SK-N-SH (cell line): ENCODE results near the gene STAC. TPM values are rescaled to one million over a fixed set of nuclear protein-coding genes. Genes with fewer than 3 reads are reported as not detected.

ENCODE experiments used
- CTCF ChIA-PET: fragments of 300-600, 350-600 bp; formaldehyde crosslinking; extraction: SDS; loops from one replicate; lab custom pipeline; 2021; lab: Yijun Ruan, JAX
- POLR2A ChIA-PET: fragments of 350-600 bp; sonication (Branson Sonifier 250); formaldehyde crosslinking; extraction: SDS; loops from one replicate; lab custom pipeline; 2020; ENCODE audit warnings: antibody characterized with exemption, inconsistent platforms; lab: Yijun Ruan, JAX
- DNase-seq: peaks from one replicate; pipeline ENCODE4 v3.0.0; 2012
- H2AFZ ChIP-seq: fragments of 200-600 bp; sonication (generic); 2 replicates; pipeline ENCODE4 v1.8.1; 2016; ENCODE audit warnings: antibody characterized with exemption, mild to moderate bottlenecking, low read depth
- H3F3A ChIP-seq: fragments of 200-600 bp; sonication (generic); replicated peaks from 2 replicates; pipeline ENCODE3; 2016; ENCODE audit warnings: antibody characterized with exemption, mild to moderate bottlenecking; ENCODE audit not compliant: insufficient read depth
- H3K27ac ChIP-seq, 2 experiments: fragments of 200-500 bp in 1 of 2; fragments of 200-600 bp in 1 of 2; sonication (Bioruptor generic) in 1 of 2; sonication (generic), shearing (Covaris generic) in 1 of 2; 2 replicates each; pipeline versions ENCODE4 v1.5.1 to v1.6.1; 2014 to 2016; ENCODE audit warnings: low read depth in 2 of 2, inconsistent platforms in 1 of 2, low read length in 1 of 2, mild to moderate bottlenecking in 1 of 2, mixed read lengths in 1 of 2
- H3K27me3 ChIP-seq: fragments of 200-600 bp; sonication (generic), shearing (Covaris generic); 2 replicates; pipeline ENCODE4 v1.6.1; 2016; ENCODE audit warnings: mixed run types; ENCODE audit not compliant: insufficient read depth
- H3K36me3 ChIP-seq, 2 experiments: fragments of 200-500 bp in 1 of 2; fragments of 200-600 bp in 1 of 2; sonication (Bioruptor generic) in 1 of 2; sonication (generic) in 1 of 2; replicated peaks in 1 of 2; 2 replicates each; pipeline versions ENCODE3 to v1.5.1; 2014 to 2016; ENCODE audit warnings: low read length in 1 of 2, mild to moderate bottlenecking in 1 of 2; ENCODE audit not compliant: insufficient read depth in 2 of 2, control insufficient read depth in 1 of 2
- H3K4me1 ChIP-seq, 2 experiments: fragments of 200-500 bp in 1 of 2; fragments of 200-600 bp in 1 of 2; sonication (Bioruptor generic) in 1 of 2; sonication (generic), shearing (Covaris generic) in 1 of 2; 2 replicates each; pipeline versions ENCODE4 v1.5.1 to v1.6.1; 2014 to 2016; ENCODE audit warnings: low read depth in 1 of 2, low read length in 1 of 2, mixed run types in 1 of 2; ENCODE audit not compliant: insufficient read depth in 2 of 2, control insufficient read depth in 1 of 2
- H3K4me2 ChIP-seq: fragments of 200-600 bp; sonication (generic), shearing (Covaris generic); 2 replicates; pipeline ENCODE4 v1.6.1; 2017; ENCODE audit warnings: mixed run types
- H3K4me3 ChIP-seq, 2 experiments: fragments of 200-500 bp in 1 of 2; fragments of 200-600 bp in 1 of 2; sonication (Bioruptor generic) in 1 of 2; sonication (generic), shearing (Covaris generic) in 1 of 2; 2 replicates each; pipeline versions ENCODE4 v1.5.1 to v1.8.1; 2014 to 2016; ENCODE audit warnings: low read depth in 2 of 2, inconsistent platforms in 1 of 2, low read length in 1 of 2, mild to moderate bottlenecking in 1 of 2, mixed read lengths in 1 of 2, moderate library complexity in 1 of 2
- H3K79me2 ChIP-seq: fragments of 200-600 bp; sonication (generic); 2 replicates; pipeline ENCODE4 v1.8.1; 2017; ENCODE audit warnings: mild to moderate bottlenecking; ENCODE audit not compliant: insufficient read depth
- H3K9ac ChIP-seq: fragments of 200-600 bp; sonication (generic); 2 replicates; pipeline ENCODE4 v1.6.1; 2017; ENCODE audit warnings: mixed run types
- H3K9me2 ChIP-seq: fragments of 200-600 bp; sonication (generic); 2 replicates; pipeline ENCODE4 v1.6.1; 2017; ENCODE audit warnings: mixed run types
- H3K9me3 ChIP-seq: fragments of 200-600 bp; sonication (generic); 2 replicates; pipeline ENCODE4 v1.6.1; 2017; ENCODE audit warnings: mixed run types, mild to moderate bottlenecking, moderate library complexity
- H4K20me1 ChIP-seq: fragments of 200-600 bp; sonication (generic); 2 replicates; pipeline ENCODE4 v1.6.1; 2017; ENCODE audit warnings: mild to moderate bottlenecking, mixed run types; ENCODE audit not compliant: insufficient read depth
- CTCF ChIP-seq: fragments of 200-600 bp; sonication (generic); IDR thresholded peaks from 2 replicates; pipeline ENCODE4 v1.6.1; 2017; ENCODE audit warnings: antibody characterized with exemption, mild to moderate bottlenecking, moderate library complexity
- ELF1 ChIP-seq: IDR thresholded peaks from 2 replicates; pipeline ENCODE4 v1.4.0; 2012
- FOSL2 ChIP-seq: IDR thresholded peaks from 2 replicates; pipeline ENCODE4 v1.4.0; 2012; ENCODE audit warnings: low read depth, mild to moderate bottlenecking, moderate library complexity, borderline replicate concordance
- IRF3 ChIP-seq: fragments of 150-350 bp; IDR thresholded peaks from 2 replicates; pipeline ENCODE4 v1.6.1; 2016; ENCODE audit warnings: mild to moderate bottlenecking, low read depth, low read length
- JUND ChIP-seq: IDR thresholded peaks from 2 replicates; pipeline ENCODE4 v1.4.0; 2012
- MEF2A ChIP-seq: IDR thresholded peaks from 2 replicates; pipeline ENCODE4 v1.4.0; 2012; ENCODE audit warnings: low read depth, borderline replicate concordance
- MXI1 ChIP-seq: IDR thresholded peaks from 2 replicates; pipeline ENCODE4 v1.6.1; 2012; ENCODE audit warnings: mild to moderate bottlenecking, low read depth, low read length, improper control_type of control experiment
- NRF1 ChIP-seq: IDR thresholded peaks from 2 replicates; pipeline ENCODE4 v1.6.1; 2012; ENCODE audit warnings: low read depth, mild to moderate bottlenecking, low read length
- RCOR1 ChIP-seq: fragments of 150-350 bp; IDR thresholded peaks from 2 replicates; pipeline ENCODE4 v1.6.1; 2017; ENCODE audit warnings: antibody characterized with exemption, low read length
- RXRA ChIP-seq: IDR thresholded peaks from 2 replicates; pipeline ENCODE4 v1.4.0; 2012; ENCODE audit warnings: low read depth, mild to moderate bottlenecking, borderline replicate concordance
- TEAD4 ChIP-seq: IDR thresholded peaks from 2 replicates; pipeline ENCODE4 v1.4.0; 2012; ENCODE audit warnings: mild to moderate bottlenecking, borderline replicate concordance; ENCODE audit not compliant: insufficient read depth
- WGBS: methylation state at CpG from one replicate; pipeline ENCODE4 v1.1.6; 2017; ENCODE audit warnings: low lambda C conversion rate; 5-methylcytosine and 5-hydroxymethylcytosine counted together
- polyA plus RNA-seq, 3 experiments: library from polyadenylated mRNA; depleted of rRNA; stranded (reverse); fragments of >200 nt; gene quantifications; 2 replicates each; pipeline ENCODE4 v1.2.3, GENCODE V29; 2012
- TF ChIP-seq, protein P1 (sequence below): fragments of 150-350 bp; IDR thresholded peaks from 2 replicates; pipeline ENCODE4 v1.6.1; 2017; ENCODE audit warnings: antibody characterized with exemption, low read length, low read depth, borderline replicate concordance
- TF ChIP-seq, protein P2 (sequence below): IDR thresholded peaks from 2 replicates; pipeline ENCODE4 v1.4.0; 2012; ENCODE audit warnings: low read depth, borderline replicate concordance
- TF ChIP-seq, protein P3 (sequence below): IDR thresholded peaks from 2 replicates; pipeline ENCODE4 v1.6.1; 2012; ENCODE audit warnings: mild to moderate bottlenecking, low read depth, low read length, moderate library complexity

Gene STAC
- polyA plus RNA-seq, 1 of the 3 experiments (the other 2 are of a cell fraction): 25.0 TPM

DNA sequence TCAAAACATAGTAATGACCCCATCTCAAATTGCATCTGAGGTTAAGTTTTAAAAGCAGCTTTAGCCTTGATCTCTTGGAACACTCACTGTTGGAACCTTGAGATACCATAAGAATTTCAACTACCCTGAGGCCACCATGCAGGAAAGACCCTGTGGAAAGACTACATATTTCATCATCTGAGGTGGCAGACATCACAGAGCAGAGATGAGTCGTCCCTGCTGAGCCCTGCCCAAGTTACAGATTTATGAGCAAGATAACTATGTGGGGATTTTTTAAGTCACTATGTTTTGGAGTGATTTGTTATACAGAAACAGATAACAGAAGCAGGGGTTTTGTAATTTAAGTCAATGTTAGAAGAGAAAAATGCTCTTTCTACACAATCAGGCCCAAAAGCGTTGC, 168.4 kb downstream of the STAC start:
- no peaks in the 10 kb centered on the region for H3K27me3 ChIP-seq
- peaks cover 21 to 42% of the 10 kb centered on the region in 2 experiments for H3K36me3 ChIP-seq
- H3K4me2 ChIP-seq: no peak overlapping the region
- no peaks in the 10 kb centered on the region for H3K79me2 ChIP-seq
- TF ChIP-seq, protein P1, sequence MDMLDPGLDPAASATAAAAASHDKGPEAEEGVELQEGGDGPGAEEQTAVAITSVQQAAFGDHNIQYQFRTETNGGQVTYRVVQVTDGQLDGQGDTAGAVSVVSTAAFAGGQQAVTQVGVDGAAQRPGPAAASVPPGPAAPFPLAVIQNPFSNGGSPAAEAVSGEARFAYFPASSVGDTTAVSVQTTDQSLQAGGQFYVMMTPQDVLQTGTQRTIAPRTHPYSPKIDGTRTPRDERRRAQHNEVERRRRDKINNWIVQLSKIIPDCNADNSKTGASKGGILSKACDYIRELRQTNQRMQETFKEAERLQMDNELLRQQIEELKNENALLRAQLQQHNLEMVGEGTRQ: no peak
- TF ChIP-seq RXRA (no peak), ELF1 (no peak), MEF2A (no peak), MXI1 (no peak), TEAD4 (no peak), IRF3 (no peak), RCOR1 (no peak), FOSL2 (no peak), NRF1 (no peak), JUND (no peak), CTCF (no peak)
- TF ChIP-seq, protein P2, sequence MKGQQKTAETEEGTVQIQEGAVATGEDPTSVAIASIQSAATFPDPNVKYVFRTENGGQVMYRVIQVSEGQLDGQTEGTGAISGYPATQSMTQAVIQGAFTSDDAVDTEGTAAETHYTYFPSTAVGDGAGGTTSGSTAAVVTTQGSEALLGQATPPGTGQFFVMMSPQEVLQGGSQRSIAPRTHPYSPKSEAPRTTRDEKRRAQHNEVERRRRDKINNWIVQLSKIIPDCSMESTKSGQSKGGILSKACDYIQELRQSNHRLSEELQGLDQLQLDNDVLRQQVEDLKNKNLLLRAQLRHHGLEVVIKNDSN: no peak
- TF ChIP-seq, protein P3, sequence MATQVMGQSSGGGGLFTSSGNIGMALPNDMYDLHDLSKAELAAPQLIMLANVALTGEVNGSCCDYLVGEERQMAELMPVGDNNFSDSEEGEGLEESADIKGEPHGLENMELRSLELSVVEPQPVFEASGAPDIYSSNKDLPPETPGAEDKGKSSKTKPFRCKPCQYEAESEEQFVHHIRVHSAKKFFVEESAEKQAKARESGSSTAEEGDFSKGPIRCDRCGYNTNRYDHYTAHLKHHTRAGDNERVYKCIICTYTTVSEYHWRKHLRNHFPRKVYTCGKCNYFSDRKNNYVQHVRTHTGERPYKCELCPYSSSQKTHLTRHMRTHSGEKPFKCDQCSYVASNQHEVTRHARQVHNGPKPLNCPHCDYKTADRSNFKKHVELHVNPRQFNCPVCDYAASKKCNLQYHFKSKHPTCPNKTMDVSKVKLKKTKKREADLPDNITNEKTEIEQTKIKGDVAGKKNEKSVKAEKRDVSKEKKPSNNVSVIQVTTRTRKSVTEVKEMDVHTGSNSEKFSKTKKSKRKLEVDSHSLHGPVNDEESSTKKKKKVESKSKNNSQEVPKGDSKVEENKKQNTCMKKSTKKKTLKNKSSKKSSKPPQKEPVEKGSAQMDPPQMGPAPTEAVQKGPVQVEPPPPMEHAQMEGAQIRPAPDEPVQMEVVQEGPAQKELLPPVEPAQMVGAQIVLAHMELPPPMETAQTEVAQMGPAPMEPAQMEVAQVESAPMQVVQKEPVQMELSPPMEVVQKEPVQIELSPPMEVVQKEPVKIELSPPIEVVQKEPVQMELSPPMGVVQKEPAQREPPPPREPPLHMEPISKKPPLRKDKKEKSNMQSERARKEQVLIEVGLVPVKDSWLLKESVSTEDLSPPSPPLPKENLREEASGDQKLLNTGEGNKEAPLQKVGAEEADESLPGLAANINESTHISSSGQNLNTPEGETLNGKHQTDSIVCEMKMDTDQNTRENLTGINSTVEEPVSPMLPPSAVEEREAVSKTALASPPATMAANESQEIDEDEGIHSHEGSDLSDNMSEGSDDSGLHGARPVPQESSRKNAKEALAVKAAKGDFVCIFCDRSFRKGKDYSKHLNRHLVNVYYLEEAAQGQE: no peak
- ChIA-PET POLR2A (no interaction called here), CTCF (no interaction called here)
- no peak overlapping the region for H2AFZ ChIP-seq
- H4K20me1 ChIP-seq: no peaks in the 10 kb centered on the region
- 0 out of 2 replicates have a peak, but pooled peaks cover 9% of the 10 kb centered on the region for H3K9me3 ChIP-seq
- no peak overlapping the region for H3K9ac ChIP-seq
- no peak overlapping the region for H3K27ac ChIP-seq
- H3K4me3 ChIP-seq: no peak overlapping the region
- H3F3A ChIP-seq: no peaks in the 10 kb centered on the region
- no peaks in the 10 kb centered on the region for H3K9me2 ChIP-seq
- no peaks in the 10 kb centered on the region; a peak in 1 of 4 replicates for H3K4me1 ChIP-seq
- DNase-seq: no peak
- 87% methylated on average over 2 of the region's 2 CpGs for WGBS
